Right cardiac atrium (tissue), 5 donors: ENCODE results near the gene LYPD4. TPM values are rescaled to one million over a fixed set of nuclear protein-coding genes. Genes with fewer than 3 reads are reported as not detected.
A peak's percentile ranks its signal among the peaks of the same experiment; 100 is the strongest.
"Not testable (repeated sequence)": the region's sequence is repeated elsewhere in the genome, so short reads cannot be mapped to it uniquely, and the experiment has no call there.

Source experiments
- ATAC-seq, 2 donors: fragments of 200-7000 bp; cut with Tn5 transposase; one replicate each; pipeline versions ENCODE4 v1.8.0 to v1.9.1; 2020; ENCODE audit warnings: moderate library complexity in 2 of 2, mild to moderate bottlenecking in 1 of 2
- DNase-seq, 3 donors: peaks; one replicate each; pipeline ENCODE4 v3.0.0-alpha.2; 2020
- H3K27ac ChIP-seq: one replicate; pipeline ENCODE4 v1.5.1; 2013; ENCODE audit warnings: mild to moderate bottlenecking, low read length, control low read depth, moderate library complexity
- H3K27me3 ChIP-seq: one replicate; pipeline ENCODE4 v1.6.1; 2013; ENCODE audit not compliant: control insufficient read depth, insufficient read depth
- H3K4me1 ChIP-seq: one replicate; pipeline ENCODE4 v1.6.1; 2013; ENCODE audit warnings: low read length; ENCODE audit not compliant: control insufficient read depth, insufficient read depth
- H3K4me3 ChIP-seq: one replicate; pipeline ENCODE4 v1.5.1; 2013; ENCODE audit warnings: low read length, control low read depth
- H3K9me3 ChIP-seq: one replicate; pipeline ENCODE4 v1.6.1; 2013; ENCODE audit warnings: low read length; ENCODE audit not compliant: control insufficient read depth
- WGBS: extraction: QIAGEN DNeasy Blood & Tissue Kit; methylation state at CpG from one replicate; pipeline ENCODE4 v1.1.7; 2013; 5-methylcytosine and 5-hydroxymethylcytosine counted together
- intact Hi-C, 4 donors: fragments of 100-400 bp; cut with DNase I; formaldehyde crosslinking; loops; one replicate each; pipeline versions ENCODE4 v1.11.0 to v1.14.0; 2022 to 2023
- microRNA-seq, 2 donors: library from miRNA; unstranded; fragments of <30 nt; microRNA quantifications; one replicate each; pipeline ENCODE4 v1.2.0, GENCODE V29; 2020 to 2021
- polyA plus RNA-seq: library from polyadenylated mRNA; stranded (reverse); fragments of 200-250 nt; gene quantifications from one replicate; pipeline ENCODE4 v1.2.3, GENCODE V29; 2013
- total RNA-seq, 4 donors: library from RNA; stranded (reverse); fragmentation: NEBNext Ultra II Directional; extraction: Animal tissue kit (Norgen Biotek cat#: 25700); gene quantifications; one replicate each; pipeline ENCODE4 v1.2.1, GENCODE V29; 2021
- donor health status: healthy with polysubstance abuse.
- donor health status: DM: no; HTN: yes; CAD: no.
- donor health status: DM: no; HTN: no; CAD: no.
- donor health status: DM: no; HTN: yes; CAD: no; lungs with severe emphysema.
- donor health status: DM: yes; HTN: yes; CAD: no.

Gene LYPD4
- total and polyA plus RNA-seq, 5 donors: not detected

GRCh38 chr19:41799444-41800000, 45.0 kb downstream of the LYPD4 start:
- DNase-seq (no peak), ATAC-seq (no peak)
- Histone ChIP-seq H3K4me1 (no peaks in the 10 kb centered on the region), H3K27me3 (peaks cover 2% of the 10 kb centered on the region), H3K9me3 (no peaks in the 10 kb centered on the region), H3K27ac (no peak overlapping the region), H3K4me3 (no peak overlapping the region)
- WGBS: 65% methylated on average over 9 of the region's 9 CpGs
- intact Hi-C loops: no loop called here

- Histone ChIP-seq H3K9me3 (no peaks in the 10 kb centered on the region), H3K4me3 (no peak overlapping the region), H3K27me3 (peaks cover 2% of the 10 kb centered on the region), H3K4me1 (no peaks in the 10 kb centered on the region), H3K27ac (no peak overlapping the region)
- 82% methylated on average over 1 of the region's 1 CpG for WGBS
- DNase-seq (no peak), ATAC-seq (no peak)
- intact Hi-C loops: no loop called here
Measured at GRCh38 chr19:41796901-41797300, 47.6 kb downstream of the LYPD4 start.

GRCh38 chr19:41796362-41796761, 48.1 kb downstream of the LYPD4 start, which contains the start of gene CEACAM3:
Gene CEACAM3 (plus strand): TSS chr19:41796587. CDS start chr19:41796678, 91 bp downstream.
- no peak for DNase-seq
- no peak for ATAC-seq
- H3K4me1 ChIP-seq: no peaks in the 10 kb centered on the region
- H3K4me3 ChIP-seq: no peak within 1 kb of the TSS
- intact Hi-C loops: no loop called here
- H3K9me3 ChIP-seq: no peaks in the 10 kb centered on the region
- H3K27me3 ChIP-seq: peaks cover 2% of the 10 kb centered on the region
- H3K27ac ChIP-seq: no peak within 1 kb of the TSS

GRCh38 chr19:41795031-41795461, 49.4 kb downstream of the LYPD4 start:
- peak; percentile 71 to 79 for ATAC-seq
- intact Hi-C loops: no loop called here
- no peak for DNase-seq
- H3K27me3 ChIP-seq: peaks cover 4% of the 10 kb centered on the region
- H3K9me3 ChIP-seq: no peaks in the 10 kb centered on the region
- H3K27ac ChIP-seq: no peak overlapping the region
- 44% methylated on average over 5 of the region's 5 CpGs for WGBS
- no peaks in the 10 kb centered on the region for H3K4me1 ChIP-seq
- H3K4me3 ChIP-seq: no peak overlapping the region

GRCh38 chr19:41793414-41793727, 51.1 kb downstream of the LYPD4 start:
- intact Hi-C loops: no loop called here
- no peaks in the 10 kb centered on the region for H3K4me1 ChIP-seq
- WGBS: 0% methylated on average over 1 of the region's 1 CpG
- H3K27me3 ChIP-seq: peaks cover 4% of the 10 kb centered on the region
- ATAC-seq (no peak), DNase-seq (no peak)
- no peak overlapping the region for H3K4me3 ChIP-seq
- no peaks in the 10 kb centered on the region for H3K9me3 ChIP-seq
- H3K27ac ChIP-seq: no peak overlapping the region

- Histone ChIP-seq H3K4me3 (no peak overlapping the region), H3K9me3 (no peaks in the 10 kb centered on the region), H3K27me3 (peaks cover 4% of the 10 kb centered on the region), H3K27ac (no peak overlapping the region), H3K4me1 (no peaks in the 10 kb centered on the region)
- intact Hi-C loops: no loop called here
- DNase-seq (peak; percentile 40 to 78 (median 64)), ATAC-seq (no peak)
- 25% methylated on average over 22 of the region's 22 CpGs for WGBS
Measured at GRCh38 chr19:41792513-41793413, 51.7 kb downstream of the LYPD4 start.

GRCh38 chr19:41789053-41789452, 55.4 kb downstream of the LYPD4 start:
- WGBS: 85% methylated on average over 3 of the region's 5 CpGs
- intact Hi-C loops: not testable (repeated sequence)

GRCh38 chr19:41788518-41788917, 56.0 kb downstream of the LYPD4 start:
- no CpG with 5 or more reads among the region's 1 CpG for WGBS
- H3K4me1 ChIP-seq, DNase-seq, H3K9me3 ChIP-seq, ATAC-seq, intact Hi-C loops, H3K27me3 ChIP-seq, H3K27ac ChIP-seq, H3K4me3 ChIP-seq: not testable (repeated sequence)

More at GRCh38 chr19:41789053-41789452, 55.4 kb downstream of the LYPD4 start:
- H3K27ac ChIP-seq, DNase-seq, ATAC-seq, H3K4me3 ChIP-seq, H3K9me3 ChIP-seq, H3K27me3 ChIP-seq, H3K4me1 ChIP-seq: not testable (repeated sequence)

Small RNAs within 50 kb of the gene (microRNA-seq; reads per million reads assigned to microRNA genes)
- gene MIR6797: 0 reads per million in 2 donors

Other genes with a start within 250 kb of the LYPD4 start
- gene CEACAM4, start 217.6 kb downstream of the LYPD4 start, total RNA-seq: under 1 TPM; 0.25 to 0.62 (median 0.32) TPM
- 0.16 TPM for gene CEACAM4, start 217.6 kb downstream of the LYPD4 start, polyA plus RNA-seq
- not detected for gene CEACAM7, start 156.4 kb downstream of the LYPD4 start, total RNA-seq
- gene CEACAM7, start 156.4 kb downstream of the LYPD4 start, polyA plus RNA-seq: not detected
- gene CEACAM5, start 136.1 kb downstream of the LYPD4 start, total RNA-seq: not detected
- 0.07 TPM for gene CEACAM5, start 136.1 kb downstream of the LYPD4 start, polyA plus RNA-seq
- under 1 TPM in 1 of 4 donors, not detected in 3; 0.36 TPM for gene CEACAM6, start 89.2 kb downstream of the LYPD4 start, total RNA-seq
- gene CEACAM6, start 89.2 kb downstream of the LYPD4 start, polyA plus RNA-seq: not detected
- under 1 TPM in 2 of 4 donors, not detected in 2; 0.29 to 0.59 TPM for gene CEACAM3, start 48.1 kb downstream of the LYPD4 start, total RNA-seq
- 0.07 TPM for gene CEACAM3, start 48.1 kb downstream of the LYPD4 start, polyA plus RNA-seq
- not detected for gene DMRTC2, start 359 bp upstream of the LYPD4 start, total RNA-seq
- not detected for gene DMRTC2, start 359 bp upstream of the LYPD4 start, polyA plus RNA-seq
- 100 to 1,000 TPM; 625 to 784 (median 741) TPM for gene RPS19, start 15.6 kb upstream of the LYPD4 start, total RNA-seq
- gene RPS19, start 15.6 kb upstream of the LYPD4 start, polyA plus RNA-seq: 863 TPM
- gene CD79A, start 32.6 kb upstream of the LYPD4 start, total RNA-seq: under 1 TPM in 2 of 4 donors, not detected in 2; 0.37 to 0.58 TPM
- gene CD79A, start 32.6 kb upstream of the LYPD4 start, polyA plus RNA-seq: 0.09 TPM
- 10 to 100 TPM; 39.7 to 43.9 (median 40.8) TPM for gene ARHGEF1, start 38.5 kb upstream of the LYPD4 start, total RNA-seq
- 42.8 TPM for gene ARHGEF1, start 38.5 kb upstream of the LYPD4 start, polyA plus RNA-seq
- under 1 TPM in 1 of 4 donors, not detected in 3; 0.20 TPM for gene ERFL, start 83.8 kb upstream of the LYPD4 start, total RNA-seq
- 0.02 TPM for gene ERFL, start 83.8 kb upstream of the LYPD4 start, polyA plus RNA-seq
- 100 to 1,000 TPM in 1 of 4 donors, 10 to 100 TPM in 3; 79.6 to 113 (median 90.3) TPM for gene RABAC1, start 114.6 kb upstream of the LYPD4 start, total RNA-seq
- gene RABAC1, start 114.6 kb upstream of the LYPD4 start, polyA plus RNA-seq: 140 TPM
- 100 to 1,000 TPM; 194 to 295 (median 234) TPM for gene ATP1A3, start 149.5 kb upstream of the LYPD4 start, total RNA-seq
- gene ATP1A3, start 149.5 kb upstream of the LYPD4 start, polyA plus RNA-seq: 104 TPM
- 10 to 100 TPM; 12.5 to 18.3 (median 14.6) TPM for gene GRIK5, start 225.5 kb upstream of the LYPD4 start, total RNA-seq
- gene GRIK5, start 225.5 kb upstream of the LYPD4 start, polyA plus RNA-seq: 8.9 TPM
- gene ZNF574, start 231.5 kb upstream of the LYPD4 start, total RNA-seq: 1 to 10 TPM; 8.4 to 9.3 (median 8.5) TPM
- gene ZNF574, start 231.5 kb upstream of the LYPD4 start, polyA plus RNA-seq: 5.2 TPM